ENCODE data around the gene CLCA2.
A peak's percentile ranks its signal among the peaks of the same experiment; 100 is the strongest.

CLCA2 gene

GRCh38 chr1:86423873-86424272, at the start of gene CLCA2:
Gene CLCA2, plus strand, starts transcription at chr1:86424171. Its CDS starts 77 bp downstream, at chr1:86424248.
- DNase-seq, result no peak

GRCh38 chr1:86375688-86376087, 48.3 kb upstream of the CLCA2 start:
- DNase-seq, result no peak

- DNase-seq, result no peak
These were observed 46.6 kb upstream of the CLCA2 start for GRCh38 chr1:86377341-86377740.

- no peak for DNase-seq
These were observed 45.2 kb upstream of the CLCA2 start for GRCh38 chr1:86378813-86379212.

GRCh38 chr1:86380257-86380861, 43.6 kb upstream of the CLCA2 start:
- DNase-seq, result no peak

- no peak for DNase-seq
These were observed 42.7 kb upstream of the CLCA2 start for GRCh38 chr1:86381223-86381622.

- DNase-seq, result no peak
These were observed 41.1 kb upstream of the CLCA2 start for GRCh38 chr1:86382878-86383277.

- DNase-seq, result no peak
These were observed 35.9 kb upstream of the CLCA2 start for GRCh38 chr1:86387916-86388627.

GRCh38 chr1:86388777-86389176, 35.2 kb upstream of the CLCA2 start:
- DNase-seq, result no peak

- no peak for DNase-seq
These were observed 34.7 kb upstream of the CLCA2 start for GRCh38 chr1:86389307-86389706.

GRCh38 chr1:86394416-86394815, 29.6 kb upstream of the CLCA2 start:
- DNase-seq, result no peak

- DNase-seq, result peak; percentile 89 to 92
These were observed 28.0 kb upstream of the CLCA2 start, which contains the start of gene ODF2L for GRCh38 chr1:86395751-86396497. Gene ODF2L, minus strand, starts transcription at chr1:86396323. Its CDS starts 9,296 bp downstream, at chr1:86387027.

GRCh38 chr1:86396498-86396890, 27.5 kb upstream of the CLCA2 start:
- DNase-seq, result no peak

- DNase-seq, result no peak
These were observed 14.5 kb upstream of the CLCA2 start for GRCh38 chr1:86409416-86410021.

- no peak for DNase-seq
These were observed 13.1 kb upstream of the CLCA2 start for GRCh38 chr1:86410879-86411278.

GRCh38 chr1:86416343-86416742, 7.6 kb upstream of the CLCA2 start:
- DNase-seq, result no peak

- peak; percentile 30 to 39 for DNase-seq
These were observed 4.6 kb upstream of the CLCA2 start for GRCh38 chr1:86419277-86419903.

- no peak for DNase-seq
These were observed 2.2 kb upstream of the CLCA2 start for GRCh38 chr1:86421601-86422280.

- no peak for DNase-seq
These were observed 498 bp upstream of the CLCA2 start for GRCh38 chr1:86423473-86423872.

GRCh38 chr1:86429122-86429725, 5.3 kb downstream of the CLCA2 start:
- no peak for DNase-seq

- no peak for DNase-seq
These were observed 5.9 kb downstream of the CLCA2 start for GRCh38 chr1:86429835-86430234.

- no peak for DNase-seq
These were observed 6.4 kb downstream of the CLCA2 start for GRCh38 chr1:86430376-86430775.
